C4-2B (cell line): ENCODE measurements around the gene NOTUM.

ENCODE experiments used
- CTCF ChIP-seq: fragments of 450-650 bp; conservative IDR thresholded peaks from 2 replicates; pipeline ENCODE4 v1.5.1; 2017; ENCODE audit warnings: mild to moderate bottlenecking
- ZFX ChIP-seq: fragments of 450-650 bp; IDR thresholded peaks from 2 replicates; pipeline ENCODE4 v1.6.1; 2017

GRCh38 chr17:81942167-81942553 lies 18.8 kb downstream of the NOTUM start:
- TF ChIP-seq CTCF (no peak), ZFX (no peak)
